ENCODE results near the gene SP9.

DNA sequence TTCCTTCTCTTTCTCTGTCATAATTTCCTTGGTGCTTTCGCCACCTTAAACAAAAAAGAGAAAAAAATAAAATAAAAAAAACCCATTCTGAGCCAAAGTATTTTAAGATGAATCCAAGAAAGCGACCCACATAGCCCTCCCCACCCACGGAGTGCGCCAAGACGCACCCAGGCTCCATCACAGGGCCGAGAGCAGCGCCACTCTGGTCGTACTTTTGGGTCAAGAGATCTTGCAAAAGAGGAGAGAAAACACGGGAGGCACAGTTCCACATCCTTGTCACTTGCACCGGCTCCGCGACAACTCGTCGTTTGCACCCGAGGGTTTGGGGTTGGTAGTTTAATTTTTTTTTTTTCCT, 1.8 kb upstream of the SP9 start:
- TF ChIP-seq, protein P1, sequence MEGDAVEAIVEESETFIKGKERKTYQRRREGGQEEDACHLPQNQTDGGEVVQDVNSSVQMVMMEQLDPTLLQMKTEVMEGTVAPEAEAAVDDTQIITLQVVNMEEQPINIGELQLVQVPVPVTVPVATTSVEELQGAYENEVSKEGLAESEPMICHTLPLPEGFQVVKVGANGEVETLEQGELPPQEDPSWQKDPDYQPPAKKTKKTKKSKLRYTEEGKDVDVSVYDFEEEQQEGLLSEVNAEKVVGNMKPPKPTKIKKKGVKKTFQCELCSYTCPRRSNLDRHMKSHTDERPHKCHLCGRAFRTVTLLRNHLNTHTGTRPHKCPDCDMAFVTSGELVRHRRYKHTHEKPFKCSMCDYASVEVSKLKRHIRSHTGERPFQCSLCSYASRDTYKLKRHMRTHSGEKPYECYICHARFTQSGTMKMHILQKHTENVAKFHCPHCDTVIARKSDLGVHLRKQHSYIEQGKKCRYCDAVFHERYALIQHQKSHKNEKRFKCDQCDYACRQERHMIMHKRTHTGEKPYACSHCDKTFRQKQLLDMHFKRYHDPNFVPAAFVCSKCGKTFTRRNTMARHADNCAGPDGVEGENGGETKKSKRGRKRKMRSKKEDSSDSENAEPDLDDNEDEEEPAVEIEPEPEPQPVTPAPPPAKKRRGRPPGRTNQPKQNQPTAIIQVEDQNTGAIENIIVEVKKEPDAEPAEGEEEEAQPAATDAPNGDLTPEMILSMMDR (conservative IDR thresholded peaks at IDR 0.05) = no peak
- TF ChIP-seq ZFX (IDR thresholded peaks at IDR 0.05) = no peak

Data from C4-2B (cell line).